NCI-H2196 (cell line): ENCODE results near the gene FHIP1A.

Source experiments
- DNase-seq: peaks from one replicate; lab custom pipeline; 2025; ENCODE audit not compliant: unreplicated experiment; lab: John Stamatoyannopoulos, UW

The FHIP1A gene

DNA sequence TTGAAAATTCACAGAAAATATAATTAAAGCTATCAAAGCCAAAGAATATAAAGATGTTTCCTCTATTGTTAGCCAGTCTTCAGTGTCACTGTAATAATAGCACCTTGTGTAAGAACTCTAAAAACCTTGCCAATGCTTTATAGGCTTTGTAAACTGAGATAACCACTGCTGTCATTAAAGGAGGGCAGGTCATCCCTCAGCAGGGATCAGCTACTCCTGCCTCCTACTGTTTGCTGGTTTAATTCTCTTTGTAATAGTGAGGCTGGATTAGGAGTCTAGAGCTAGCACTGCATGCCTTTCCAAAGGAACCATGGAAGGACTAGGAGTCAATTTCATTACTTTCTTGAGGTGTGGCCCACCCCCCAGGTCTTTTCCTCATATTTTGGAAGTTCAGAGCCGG, 46.2 kb downstream of the FHIP1A start:
- no peak for DNase-seq

DNA sequence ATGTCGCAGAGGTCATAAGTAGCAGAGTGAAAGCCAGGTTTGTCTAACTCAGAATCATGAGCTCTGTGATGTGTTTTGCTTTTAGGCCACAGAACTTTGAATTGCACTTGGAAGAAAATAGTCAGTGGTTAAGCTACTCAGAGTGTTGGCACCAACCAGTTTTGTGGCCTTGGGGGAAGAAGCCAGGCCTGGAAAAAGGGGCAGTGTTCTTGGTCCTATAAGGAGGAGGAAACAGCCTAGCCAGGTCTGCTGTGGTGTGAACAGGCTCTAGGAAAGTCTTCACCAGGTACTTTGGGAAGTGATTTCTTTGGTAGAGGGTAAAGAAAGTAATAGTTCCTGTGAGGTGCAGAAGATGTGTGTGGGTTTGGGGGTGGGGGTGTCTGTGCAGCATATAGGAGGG, 49.2 kb downstream of the FHIP1A start:
- DNase-seq: no peak
